ENCODE measurements around the gene ARAF.
A peak's percentile ranks its signal among the peaks of the same experiment; 100 is the strongest.

Gene ARAF

GRCh38 chrX:47573341-47574075 lies 12.5 kb downstream of the ARAF start:
- TF ChIP-seq CTCF (IDR thresholded peaks at IDR 0.05) = no peak
- peak in 1 of 2 donors; percentile 38 for DNase-seq
- peak overlapping the region; percentile 38 to 44 for H3K4me3 ChIP-seq
- intact Hi-C loops (cut with DNase I; ENCODE audit: low total_unique reads) = no loop called here
- no peaks in the 10 kb centered on the region for H3K9me3 ChIP-seq
- peak overlapping the region; percentile 70 to 72 for H3K27ac ChIP-seq
- H3K27me3 ChIP-seq = no peaks in the 10 kb centered on the region
- peaks cover 0 to 23% (median 14%) of the 10 kb centered on the region in 4 donors for H3K4me1 ChIP-seq
- peaks cover 12 to 34% (median 22%) of the 10 kb centered on the region in 3 donors for H3K36me3 ChIP-seq

- no peak for TF ChIP-seq CTCF (IDR thresholded peaks at IDR 0.05)
- no peaks in the 10 kb centered on the region for H3K9me3 ChIP-seq
- intact Hi-C loops (cut with DNase I; ENCODE audit: low total_unique reads) = no loop called here
- H3K27me3 ChIP-seq = no peaks in the 10 kb centered on the region
- H3K4me3 ChIP-seq = peak overlapping the region; percentile 38 to 44
- peaks cover 6 to 28% (median 16%) of the 10 kb centered on the region in 3 donors for H3K36me3 ChIP-seq
- H3K27ac ChIP-seq = peak overlapping the region; percentile 70 to 72
- H3K4me1 ChIP-seq = peaks cover 0 to 23% (median 14%) of the 10 kb centered on the region in 4 donors
- DNase-seq = no peak
Measured at GRCh38 chrX:47574076-47574546, 13.1 kb downstream of the ARAF start.

- Histone ChIP-seq H3K27me3 (no peaks in the 10 kb centered on the region), H3K27ac (peak overlapping the region; percentile 70 to 72), H3K4me3 (peak overlapping the region; percentile 38 to 44), H3K9me3 (no peaks in the 10 kb centered on the region), H3K4me1 (peaks cover 0 to 23% (median 14%) of the 10 kb centered on the region in 4 donors), H3K36me3 (peaks cover 4 to 21% (median 10%) of the 10 kb centered on the region in 3 donors)
- TF ChIP-seq CTCF (IDR thresholded peaks at IDR 0.05) = no peak
- no peak for DNase-seq
- intact Hi-C loops (cut with DNase I; ENCODE audit: low total_unique reads) = no loop called here
Measured at GRCh38 chrX:47574547-47575301, 13.7 kb downstream of the ARAF start.

DNA sequence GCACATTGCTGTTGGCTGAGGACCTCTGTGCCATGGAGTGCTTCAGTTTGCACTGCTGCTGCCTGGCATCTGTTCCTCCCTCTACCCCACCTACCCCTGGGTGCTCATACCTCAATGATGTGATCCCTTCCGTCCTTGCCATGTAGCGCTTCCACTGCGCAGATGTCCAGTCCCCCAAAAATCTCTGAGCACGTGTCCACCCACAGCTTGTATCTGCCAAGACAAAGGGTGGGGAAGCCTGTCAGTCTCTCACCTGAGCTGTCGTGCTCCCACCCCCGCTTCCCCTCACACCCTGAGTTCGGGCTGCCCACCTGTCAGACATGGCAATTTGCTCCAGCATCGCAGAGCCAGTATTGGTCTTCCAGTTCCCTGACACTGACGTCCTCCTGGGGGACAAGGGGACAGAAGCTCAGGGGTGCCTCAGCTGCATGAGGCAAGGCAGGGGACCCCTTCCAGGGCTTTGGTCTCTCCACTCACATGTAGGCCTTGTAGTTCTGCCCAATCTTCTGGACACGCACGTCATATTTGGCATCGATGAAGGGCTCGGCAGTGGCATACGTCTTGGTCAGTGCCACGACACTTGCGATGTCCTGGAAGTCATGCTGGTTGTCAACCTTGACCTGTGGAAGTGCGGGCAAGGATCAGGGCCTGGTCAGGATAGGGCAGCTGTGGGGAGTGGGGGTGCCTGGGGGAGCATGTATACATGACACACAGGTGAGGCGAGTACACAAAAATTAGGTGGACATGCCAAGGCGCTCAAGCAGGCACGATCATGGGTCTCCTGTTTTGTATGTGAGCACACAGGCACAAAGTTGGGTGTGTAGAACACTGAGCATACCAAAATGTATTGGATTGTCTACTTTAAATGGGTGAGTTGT lies 15.3 kb downstream of the ARAF start:
- Histone ChIP-seq H3K27me3 (no peaks in the 10 kb centered on the region), H3K27ac (no peak overlapping the region), H3K36me3 (peaks cover 4 to 7% (median 6%) of the 10 kb centered on the region in 3 donors), H3K4me3 (no peak overlapping the region), H3K4me1 (peaks cover 0 to 23% (median 14%) of the 10 kb centered on the region in 4 donors), H3K9me3 (no peaks in the 10 kb centered on the region)
- no peak for DNase-seq
- no peak for TF ChIP-seq CTCF (IDR thresholded peaks at IDR 0.05)
- intact Hi-C loops (cut with DNase I; ENCODE audit: low total_unique reads) = no loop called here

GRCh38 chrX:47577424-47577823 lies 16.4 kb downstream of the ARAF start:
- H3K27me3 ChIP-seq = no peaks in the 10 kb centered on the region
- no peak for DNase-seq
- no peaks in the 10 kb centered on the region for H3K9me3 ChIP-seq
- peaks cover 0 to 27% (median 14%) of the 10 kb centered on the region in 4 donors for H3K4me1 ChIP-seq
- H3K27ac ChIP-seq = no peak overlapping the region
- TF ChIP-seq CTCF (IDR thresholded peaks at IDR 0.05) = no peak
- H3K36me3 ChIP-seq = no peaks in the 10 kb centered on the region
- H3K4me3 ChIP-seq = no peak overlapping the region
- intact Hi-C loops (cut with DNase I; ENCODE audit: low total_unique reads) = no loop called here

All from tibial artery (tissue), 4 donors.